H9 (cell line): ENCODE measurements around the gene PFN3. TPM values are rescaled to one million over a fixed set of nuclear protein-coding genes. Genes with fewer than 3 reads are reported as not detected.

Experiments used
- DNase-seq: peaks from one replicate; pipeline ENCODE4 v3.0.0-alpha.2; 2017
- H2AFZ ChIP-seq: one replicate; pipeline ENCODE4 v1.6.1; 2013; ENCODE audit warnings: mild to moderate bottlenecking, low read length, control low read depth, moderate library complexity
- H2AK5ac ChIP-seq: 2 replicates; pipeline ENCODE4 v1.6.1; 2013; ENCODE audit warnings: low read length, control low read depth, mixed read lengths; ENCODE audit not compliant: insufficient read length
- H2BK120ac ChIP-seq: one replicate; pipeline ENCODE4 v1.6.1; 2013; ENCODE audit warnings: low read depth, mild to moderate bottlenecking, low read length, control low read depth, inconsistent platforms; ENCODE audit not compliant: poor library complexity, severe bottlenecking
- H2BK12ac ChIP-seq: 2 replicates; pipeline ENCODE4 v1.6.1; 2013; ENCODE audit warnings: low read length, control low read depth, mixed read lengths, low read depth; ENCODE audit not compliant: insufficient read length
- H2BK15ac ChIP-seq: 2 replicates; pipeline ENCODE4 v1.6.1; 2013; ENCODE audit warnings: low read depth, low read length, control low read depth
- H2BK20ac ChIP-seq: one replicate; pipeline ENCODE4 v1.6.1; 2013; ENCODE audit warnings: low read depth, mild to moderate bottlenecking, low read length, control low read depth, inconsistent platforms; ENCODE audit not compliant: poor library complexity, severe bottlenecking
- H2BK5ac ChIP-seq: 2 replicates; pipeline ENCODE4 v1.6.1; 2013; ENCODE audit warnings: low read length, control low read depth, mixed read lengths; ENCODE audit not compliant: insufficient read length
- H3K14ac ChIP-seq: 2 replicates; pipeline ENCODE4 v1.6.1; 2013; ENCODE audit warnings: low read length, control low read depth; ENCODE audit not compliant: insufficient read depth
- H3K18ac ChIP-seq: 2 replicates; pipeline ENCODE4 v1.6.1; 2013; ENCODE audit warnings: low read depth, mild to moderate bottlenecking, mixed read lengths, low read length, control low read depth; ENCODE audit not compliant: insufficient read length
- H3K23ac ChIP-seq: 2 replicates; pipeline ENCODE4 v1.6.1; 2013; ENCODE audit warnings: low read length, control low read depth, mixed read lengths, low read depth; ENCODE audit not compliant: insufficient read length
- H3K23me2 ChIP-seq: 2 replicates; pipeline ENCODE4 v1.6.1; 2013; ENCODE audit warnings: low read depth, mild to moderate bottlenecking, mixed read lengths, low read length, control low read depth; ENCODE audit not compliant: insufficient read length, poor library complexity, severe bottlenecking
- H3K27ac ChIP-seq: 2 replicates; pipeline ENCODE4 v1.5.1; 2013; ENCODE audit warnings: low read length, control low read depth, mixed read lengths, low read depth; ENCODE audit not compliant: insufficient read length
- H3K27me3 ChIP-seq: 2 replicates; pipeline ENCODE4 v1.6.1; 2013; ENCODE audit warnings: low read length, control low read depth, inconsistent platforms; ENCODE audit not compliant: insufficient read depth
- H3K4ac ChIP-seq: 2 replicates; pipeline ENCODE4 v1.6.1; 2013; ENCODE audit warnings: low read depth, mild to moderate bottlenecking, control low read depth, inconsistent platforms, low read length, moderate library complexity
- H3K4me1 ChIP-seq: 2 replicates; pipeline ENCODE4 v1.6.1; 2013; ENCODE audit warnings: low read length, control low read depth, inconsistent platforms; ENCODE audit not compliant: insufficient read depth
- H3K4me2 ChIP-seq: 2 replicates; pipeline ENCODE4 v1.6.1; 2013; ENCODE audit warnings: low read length, control low read depth, mixed read lengths; ENCODE audit not compliant: insufficient read length, insufficient read depth
- H3K56ac ChIP-seq: 2 replicates; pipeline ENCODE4 v1.6.1; 2013; ENCODE audit warnings: low read depth, mild to moderate bottlenecking, mixed read lengths, low read length, control low read depth; ENCODE audit not compliant: insufficient read length
- H3K79me1 ChIP-seq: 2 replicates; pipeline ENCODE4 v1.6.1; 2013; ENCODE audit warnings: low read depth, mild to moderate bottlenecking, moderate library complexity, low read length, control low read depth, inconsistent platforms; ENCODE audit not compliant: insufficient read depth, poor library complexity, severe bottlenecking
- H3K79me2 ChIP-seq: 2 replicates; pipeline ENCODE4 v1.6.1; 2013; ENCODE audit warnings: low read length, control low read depth, inconsistent platforms; ENCODE audit not compliant: insufficient read depth
- H3K9ac ChIP-seq: 2 replicates; pipeline ENCODE4 v1.6.1; 2013; ENCODE audit warnings: low read length, control low read depth, mixed read lengths; ENCODE audit not compliant: insufficient read length; ENCODE audit errors: extremely low read depth
- H3K9me3 ChIP-seq: one replicate; pipeline ENCODE4 v1.6.1; 2013; ENCODE audit warnings: low read depth, low read length, inconsistent platforms; ENCODE audit not compliant: control insufficient read depth
- H3T11ph ChIP-seq: one replicate; pipeline ENCODE4 v1.6.1; 2013; ENCODE audit warnings: mild to moderate bottlenecking, low read length, control low read depth, inconsistent platforms
- H4K20me1 ChIP-seq: one replicate; pipeline ENCODE4 v1.6.1; 2013; ENCODE audit not compliant: control insufficient read depth, insufficient read length, insufficient read depth
- H4K5ac ChIP-seq: 2 replicates; pipeline ENCODE4 v1.6.1; 2013; ENCODE audit warnings: low read depth, mild to moderate bottlenecking, mixed read lengths, low read length, control low read depth; ENCODE audit not compliant: insufficient read length
- H4K8ac ChIP-seq: replicated peaks from 2 replicates; pipeline ENCODE4 v1.6.1; 2013; ENCODE audit warnings: low read length, control low read depth, mixed read lengths, low read depth; ENCODE audit not compliant: insufficient read length
- H4K91ac ChIP-seq: 2 replicates; pipeline ENCODE4 v1.6.1; 2013; ENCODE audit warnings: low read depth, mild to moderate bottlenecking, moderate library complexity, mixed read lengths, low read length, control low read depth; ENCODE audit not compliant: insufficient read length
- H3K27ac Mint-ChIP-seq, 3 experiments: 2 replicates in 2 of 3; 3 replicates in 1 of 3; pipeline ENCODE4 v1.8.0; 2020 to 2021; ENCODE audit warnings: mixed read lengths in 3 of 3, mild to moderate bottlenecking in 1 of 3, moderate library complexity in 1 of 3
- H3K27me3 Mint-ChIP-seq: 2 replicates; pipeline ENCODE4 v1.8.0; 2021; ENCODE audit warnings: low read depth, mild to moderate bottlenecking, moderate library complexity, mixed read lengths
- H3K36me3 Mint-ChIP-seq, 3 experiments: 2 replicates in 2 of 3; 3 replicates in 1 of 3; pipeline ENCODE4 v1.8.0; 2020 to 2021; ENCODE audit warnings: low read depth in 3 of 3, mixed read lengths in 3 of 3; ENCODE audit not compliant: insufficient read depth in 1 of 3
- H3K4me1 Mint-ChIP-seq, 2 experiments: 2 replicates each; pipeline ENCODE4 v1.8.0; 2020; ENCODE audit warnings: mixed read lengths in 2 of 2
- H3K4me3 Mint-ChIP-seq, 2 experiments: 2 replicates in 1 of 2; 3 replicates in 1 of 2; pipeline ENCODE4 v1.8.0; 2020 to 2021; ENCODE audit warnings: mild to moderate bottlenecking in 2 of 2, mixed read lengths in 2 of 2, moderate library complexity in 1 of 2
- H3K9me3 Mint-ChIP-seq, 2 experiments: 2 replicates in 1 of 2; 3 replicates in 1 of 2; pipeline ENCODE4 v1.8.0; 2020; ENCODE audit warnings: mild to moderate bottlenecking in 2 of 2, mixed read lengths in 2 of 2, moderate library complexity in 1 of 2
- CTCF ChIP-seq: fragments of 200-600 bp; sonication (generic); conservative IDR thresholded peaks from 3 replicates; pipeline ENCODE4 v1.8.0; 2021; ENCODE audit warnings: antibody characterized with exemption, mild to moderate bottlenecking
- WGBS: extraction: QIAGEN DNeasy Blood & Tissue Kit; methylation state at CpG from one replicate; pipeline ENCODE4 v1.1.7; 2013; ENCODE audit warnings: missing lambda C conversion rate, low lambda C conversion rate, mixed read lengths; ENCODE audit not compliant: insufficient read length; ENCODE audit errors: extremely low coverage; 5-methylcytosine and 5-hydroxymethylcytosine counted together
- total RNA-seq: library from RNA; stranded (reverse); gene quantifications from 2 replicates; pipeline ENCODE4 v1.2.1, GENCODE V29; 2021

Gene PFN3
- total RNA-seq, 1 experiment from 2014 or later, result not detected

GRCh38 chr5:177373806-177374205, 26.7 kb downstream of the PFN3 start:
- Mint-ChIP-seq H3K9me3 (no peaks in the 10 kb centered on the region; a peak in 1 of 5 replicates), H3K27me3 (peaks cover 3% of the 10 kb centered on the region), H3K36me3 (peaks cover 2 to 15% (median 3%) of the 10 kb centered on the region in 3 experiments), H3K27ac (peak overlapping the region in 1 of 3 experiments; percentile 83; a peak in 3 of 7 replicates), H3K4me1 (peaks cover 30 to 50% of the 10 kb centered on the region in 2 experiments), H3K4me3 (peak overlapping the region in 1 of 2 experiments; percentile 55; a peak in 3 of 5 replicates)
- Histone ChIP-seq H4K20me1 (no peaks in the 10 kb centered on the region), H3K9me3 (no peaks in the 10 kb centered on the region), H3K56ac (no peak overlapping the region), H4K5ac (no peak overlapping the region), H3K4me2 (no peak overlapping the region), H3K23ac (no peak overlapping the region), H2BK120ac (no peak overlapping the region), H2BK12ac (no peak overlapping the region), H3K79me2 (no peaks in the 10 kb centered on the region), H3K4ac (no peak overlapping the region), H3K23me2 (peaks cover 4% of the 10 kb centered on the region), H4K8ac (no peak overlapping the region), H3K18ac (no peak overlapping the region), H3T11ph (no peak overlapping the region), H2AFZ (no peak overlapping the region), H3K4me1 (peaks cover 4% of the 10 kb centered on the region; the same call in 1 of the 2 replicates), H3K79me1 (no peaks in the 10 kb centered on the region), H2AK5ac (no peak overlapping the region), H3K9ac (no peak overlapping the region), H3K27ac (no peak overlapping the region), H3K14ac (no peak overlapping the region), H2BK20ac (no peak overlapping the region), H2BK5ac (no peak overlapping the region), H3K27me3 (no peaks in the 10 kb centered on the region), H2BK15ac (no peak overlapping the region), H4K91ac (no peak overlapping the region)
- TF ChIP-seq CTCF, result 0 out of 3 replicates have a peak, but pooled peaks have one; percentile 21
- no CpG with 5 or more reads among the region's 6 CpGs for WGBS
- DNase-seq, result peak; percentile 65
